Mesenchymal stem cell (in vitro differentiated cells and primary cell): ENCODE results near the gene STEAP3.

Experiments used
- DNase-seq: peaks from one replicate; pipeline ENCODE4 v3.0.0-alpha.2; 2013
- H2AFZ ChIP-seq: one replicate; pipeline ENCODE4 v1.6.1; 2013; ENCODE audit warnings: low read depth, mild to moderate bottlenecking, control low read depth, inconsistent platforms, low read length, moderate library complexity
- H2AK5ac ChIP-seq: 2 replicates; pipeline ENCODE4 v1.6.1; 2013; ENCODE audit warnings: low read length, moderate library complexity, mild to moderate bottlenecking, inconsistent platforms; ENCODE audit not compliant: severe bottlenecking
- H2BK120ac ChIP-seq: one replicate; pipeline ENCODE4 v1.6.1; 2013; ENCODE audit warnings: low read depth, mild to moderate bottlenecking, inconsistent platforms, low read length, moderate library complexity
- H2BK12ac ChIP-seq, 2 experiments: one replicate each; pipeline ENCODE4 v1.6.1; 2013; ENCODE audit warnings: inconsistent platforms in 2 of 2, low read length in 2 of 2, mild to moderate bottlenecking in 2 of 2, moderate library complexity in 2 of 2, control low read depth in 1 of 2
- H2BK15ac ChIP-seq: one replicate; pipeline ENCODE4 v1.6.1; 2013; ENCODE audit warnings: mild to moderate bottlenecking, low read depth, inconsistent platforms; ENCODE audit not compliant: poor library complexity, severe bottlenecking
- H2BK5ac ChIP-seq: 2 replicates; pipeline ENCODE4 v1.6.1; 2013; ENCODE audit warnings: low read depth, mild to moderate bottlenecking, low read length, control low read depth, inconsistent platforms; ENCODE audit not compliant: poor library complexity, severe bottlenecking
- H3K14ac ChIP-seq, 2 experiments: one replicate each; pipeline ENCODE4 v1.6.1; 2013; ENCODE audit warnings: inconsistent platforms in 2 of 2, low read length in 2 of 2, control low read depth in 1 of 2, mild to moderate bottlenecking in 1 of 2, moderate library complexity in 1 of 2
- H3K18ac ChIP-seq, 2 experiments: one replicate each; pipeline ENCODE4 v1.6.1; 2013; ENCODE audit warnings: inconsistent platforms in 2 of 2, low read length in 2 of 2, control low read depth in 1 of 2, low read depth in 1 of 2, mild to moderate bottlenecking in 1 of 2
- H3K23ac ChIP-seq, 2 experiments: one replicate each; pipeline ENCODE4 v1.6.1; 2013; ENCODE audit warnings: inconsistent platforms in 2 of 2, low read length in 2 of 2, mild to moderate bottlenecking in 2 of 2, moderate library complexity in 2 of 2, control low read depth in 1 of 2
- H3K27ac ChIP-seq: 2 replicates; pipeline ENCODE4 v1.5.1; 2013; ENCODE audit warnings: mild to moderate bottlenecking, moderate library complexity, low read length, control low read depth, inconsistent platforms; ENCODE audit not compliant: poor library complexity, severe bottlenecking
- H3K27me3 ChIP-seq, 2 experiments: 2 replicates each; pipeline versions ENCODE4 v1.6.1 to v1.7.0; 2013; ENCODE audit warnings: low read length in 2 of 2, mild to moderate bottlenecking in 2 of 2, moderate library complexity in 2 of 2, control low read depth in 1 of 2, inconsistent platforms in 1 of 2; ENCODE audit not compliant: control insufficient read depth in 1 of 2, insufficient read depth in 1 of 2
- H3K36me3 ChIP-seq, 2 experiments: 2 replicates each; pipeline versions ENCODE4 v1.6.1 to v1.7.0; 2013; ENCODE audit warnings: low read length in 2 of 2, control low read depth in 1 of 2, inconsistent platforms in 1 of 2, low read depth in 1 of 2, mild to moderate bottlenecking in 1 of 2; ENCODE audit not compliant: insufficient read depth in 2 of 2, control insufficient read depth in 1 of 2
- H3K4ac ChIP-seq, 2 experiments: one replicate each; pipeline ENCODE4 v1.6.1; 2013; ENCODE audit warnings: inconsistent platforms in 2 of 2, low read length in 2 of 2, mild to moderate bottlenecking in 2 of 2, moderate library complexity in 2 of 2, control low read depth in 1 of 2, low read depth in 1 of 2
- H3K4me1 ChIP-seq: 2 replicates; pipeline ENCODE4 v1.6.1; 2013; ENCODE audit warnings: low read depth, low read length, control low read depth; ENCODE audit not compliant: control insufficient read depth, insufficient read depth
- H3K4me2 ChIP-seq: 2 replicates; pipeline ENCODE4 v1.6.1; 2013; ENCODE audit warnings: low read length, mild to moderate bottlenecking, inconsistent platforms; ENCODE audit not compliant: poor library complexity, severe bottlenecking
- H3K4me3 ChIP-seq, 2 experiments: 2 replicates each; pipeline versions ENCODE4 v1.5.1 to v1.7.0; 2013; ENCODE audit warnings: low read length in 2 of 2, mild to moderate bottlenecking in 2 of 2, control low read depth in 1 of 2, low read depth in 1 of 2; ENCODE audit not compliant: insufficient read depth in 1 of 2
- H3K79me1 ChIP-seq: replicated peaks from 2 replicates; pipeline ENCODE4 v1.6.1; 2013; ENCODE audit warnings: mild to moderate bottlenecking, control low read depth, low read length, inconsistent platforms; ENCODE audit not compliant: poor library complexity, severe bottlenecking
- H3K9ac ChIP-seq: 2 replicates; pipeline ENCODE4 v1.7.0; 2013; ENCODE audit warnings: mild to moderate bottlenecking, low read length, moderate library complexity
- H3K9me3 ChIP-seq: 2 replicates; pipeline ENCODE4 v1.7.0; 2013; ENCODE audit warnings: mild to moderate bottlenecking, low read length; ENCODE audit not compliant: control insufficient read depth
- H4K8ac ChIP-seq: one replicate; pipeline ENCODE4 v1.6.1; 2013; ENCODE audit warnings: inconsistent platforms, mild to moderate bottlenecking, low read length, moderate library complexity
- H4K91ac ChIP-seq: one replicate; pipeline ENCODE4 v1.6.1; 2013; ENCODE audit warnings: mild to moderate bottlenecking, low read length, inconsistent platforms
- WGBS: methylation state at CpG from one replicate; pipeline ENCODE4 v1.1.7; 2013; ENCODE audit warnings: mixed read lengths; 5-methylcytosine and 5-hydroxymethylcytosine counted together

The STEAP3 gene

GRCh38 chr2:119197529-119198239 is 25.9 kb upstream of the STEAP3 start:
- 74% methylated on average over 8 of the region's 10 CpGs for WGBS
- H2BK120ac ChIP-seq, result no peak overlapping the region
- no peak overlapping the region for H3K9ac ChIP-seq

GRCh38 chr2:119198240-119198840 is 25.3 kb upstream of the STEAP3 start:
- Histone ChIP-seq H3K4me2 (no peak overlapping the region), H3K14ac (no peak overlapping the region), H4K8ac (no peak overlapping the region), H3K4ac (no peak overlapping the region), H4K91ac (no peak overlapping the region), H2BK12ac (no peak overlapping the region), H2BK5ac (no peak overlapping the region), H2BK120ac (no peak overlapping the region), H2BK15ac (no peak overlapping the region), H3K27me3 (peaks cover 25 to 32% of the 10 kb centered on the region in 2 experiments), H2AFZ (no peak overlapping the region), H3K9me3 (no peaks in the 10 kb centered on the region), H3K4me1 (peaks cover 3% of the 10 kb centered on the region), H3K36me3 (no peaks in the 10 kb centered on the region), H3K9ac (no peak overlapping the region), H3K79me1 (no peaks in the 10 kb centered on the region), H3K27ac (no peak overlapping the region), H3K18ac (no peak overlapping the region), H2AK5ac (no peak overlapping the region), H3K23ac (no peak overlapping the region), H3K4me3 (no peak overlapping the region)
- WGBS, result 49% methylated on average over 7 of the region's 7 CpGs
- DNase-seq, result peak; percentile 43

More at GRCh38 chr2:119197529-119198239, 25.9 kb upstream of the STEAP3 start:
- Histone ChIP-seq H2BK5ac (no peak overlapping the region), H3K27ac (no peak overlapping the region), H2BK15ac (no peak overlapping the region), H4K8ac (no peak overlapping the region), H3K36me3 (no peaks in the 10 kb centered on the region), H3K23ac (no peak overlapping the region), H3K4me2 (no peak overlapping the region), H4K91ac (no peak overlapping the region), H2BK12ac (peak overlapping the region in 1 of 2 experiments; percentile 57), H2AK5ac (no peak overlapping the region), H3K14ac (no peak overlapping the region), H3K79me1 (no peaks in the 10 kb centered on the region), H3K4me3 (no peak overlapping the region), H3K4ac (no peak overlapping the region), H3K27me3 (peaks cover 25 to 32% of the 10 kb centered on the region in 2 experiments), H3K9me3 (no peaks in the 10 kb centered on the region), H3K18ac (no peak overlapping the region), H2AFZ (no peak overlapping the region), H3K4me1 (peaks cover 3% of the 10 kb centered on the region)
- peak; percentile 43 for DNase-seq

DNA sequence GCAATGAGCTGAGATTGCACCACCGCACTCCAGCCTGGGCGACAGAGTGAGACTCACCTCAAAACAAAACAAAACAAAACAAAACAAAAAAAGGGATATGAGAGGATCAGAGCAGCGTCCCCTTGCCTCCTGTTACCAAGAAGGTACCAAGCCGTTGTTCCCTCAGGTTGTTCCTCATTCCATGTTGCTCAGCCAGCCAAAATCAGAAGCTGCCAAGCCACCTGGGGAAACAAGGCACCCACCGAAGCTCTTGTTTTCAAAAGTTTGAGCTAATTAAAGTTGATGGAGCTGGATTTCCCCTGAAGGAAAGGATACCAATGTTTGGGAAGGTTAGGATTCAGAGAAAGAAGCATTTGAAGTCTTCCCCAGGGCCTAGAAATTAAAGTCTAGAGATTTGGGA is 21.8 kb upstream of the STEAP3 start:
- Histone ChIP-seq H3K9ac (no peak overlapping the region), H3K4me1 (peaks cover 3% of the 10 kb centered on the region), H2BK120ac (no peak overlapping the region), H2BK15ac (no peak overlapping the region), H3K27ac (no peak overlapping the region), H3K9me3 (no peaks in the 10 kb centered on the region), H3K18ac (no peak overlapping the region), H3K4me2 (no peak overlapping the region), H3K79me1 (no peaks in the 10 kb centered on the region), H3K14ac (no peak overlapping the region), H4K8ac (no peak overlapping the region), H2BK12ac (no peak overlapping the region), H3K23ac (no peak overlapping the region), H4K91ac (no peak overlapping the region), H3K36me3 (no peaks in the 10 kb centered on the region), H3K4me3 (no peak overlapping the region), H3K4ac (no peak overlapping the region), H2AFZ (no peak overlapping the region), H2BK5ac (no peak overlapping the region), H2AK5ac (no peak overlapping the region), H3K27me3 (peaks cover 11 to 32% of the 10 kb centered on the region in 2 experiments)
- DNase-seq, result no peak
- WGBS, result 87% methylated on average over 5 of the region's 5 CpGs

GRCh38 chr2:119202610-119203310 is 20.9 kb upstream of the STEAP3 start:
- Histone ChIP-seq H2BK5ac (no peak overlapping the region), H4K91ac (no peak overlapping the region), H3K36me3 (no peaks in the 10 kb centered on the region), H3K79me1 (no peaks in the 10 kb centered on the region), H3K4ac (no peak overlapping the region), H2AK5ac (no peak overlapping the region), H3K23ac (no peak overlapping the region), H2BK12ac (no peak overlapping the region), H3K4me1 (peaks cover 3% of the 10 kb centered on the region), H3K18ac (no peak overlapping the region), H4K8ac (no peak overlapping the region), H3K4me2 (no peak overlapping the region), H2BK120ac (no peak overlapping the region), H3K27ac (no peak overlapping the region), H2BK15ac (no peak overlapping the region), H3K27me3 (peaks cover 7 to 30% of the 10 kb centered on the region in 2 experiments), H3K14ac (no peak overlapping the region), H3K9me3 (no peaks in the 10 kb centered on the region), H2AFZ (no peak overlapping the region), H3K4me3 (no peak overlapping the region), H3K9ac (no peak overlapping the region)
- DNase-seq, result no peak
- 91% methylated on average over 1 of the region's 1 CpG for WGBS
